Mucosa of descending colon (tissue), 3 donors: ENCODE measurements around the gene ZNF492. TPM values are rescaled to one million over a fixed set of nuclear protein-coding genes. Genes with fewer than 3 reads are reported as not detected.

Experiments
- ATAC-seq: fragments of 200-7000 bp; cut with Tn5 transposase; one replicate; pipeline ENCODE4 v1.9.1; 2020; ENCODE audit warnings: mild to moderate bottlenecking, moderate library complexity
- DNase-seq, 3 donors: peaks; one replicate each; pipeline ENCODE4 v3.0.0-alpha.2; 2020
- H3K36me3 ChIP-seq: fragments of 200-600 bp; one replicate; pipeline ENCODE4 v1.8.0; 2021; ENCODE audit warnings: low read depth, mild to moderate bottlenecking
- H3K4me1 ChIP-seq: fragments of 200-600 bp; one replicate; pipeline ENCODE4 v1.8.0; 2021; ENCODE audit warnings: low read depth, mild to moderate bottlenecking
- H3K4me3 ChIP-seq: fragments of 200-600 bp; one replicate; pipeline ENCODE4 v1.8.0; 2021; ENCODE audit warnings: mild to moderate bottlenecking
- H3K9me3 ChIP-seq: fragments of 200-600 bp; one replicate; pipeline ENCODE4 v1.8.0; 2021; ENCODE audit warnings: mild to moderate bottlenecking
- CTCF ChIP-seq: fragments of 200-600 bp; IDR thresholded peaks from one replicate; pipeline ENCODE4 v1.8.0; 2022; ENCODE audit warnings: antibody characterized with exemption, mild to moderate bottlenecking
- intact Hi-C, 2 donors: fragments of 100-400 bp; cut with DNase I in 1 of 2; cut with micrococcal nuclease in 1 of 2; formaldehyde crosslinking; loops; one replicate each; pipeline versions ENCODE4 v1.11.0 to v1.11.1; 2022; cut with DNase I, micrococcal nuclease
- total RNA-seq, 3 donors: library from RNA; stranded (reverse); fragmentation: NEBNext Ultra II Directional in 2 of 3; extraction: Animal tissue kit (Norgen Biotek cat#: 25700) in 2 of 3; gene quantifications; one replicate each; pipeline versions ENCODE4 v1.2.1 to v1.2.4, GENCODE V29; 2021 to 2023
- donor health status: DM: no; HTN: no; CAD: no; lungs with moderate emphysema.
- donor health status: DM: no; HTN: no; CAD: no.
- donor health status: DM: no; HTN: yes; CAD: no.

Gene ZNF492
- total RNA-seq, 3 donors from 2014 or later, result 0.07 to 0.61 (median 0.19) TPM

- Histone ChIP-seq H3K9me3 (peaks cover 54% of the 10 kb centered on the region), H3K4me3 (no peak overlapping the region), H3K4me1 (no peaks in the 10 kb centered on the region), H3K36me3 (no peaks in the 10 kb centered on the region)
- ATAC-seq (no peak), DNase-seq (no peak)
- no peak for TF ChIP-seq CTCF
- intact Hi-C loops, result no loop called here
Measured at GRCh38 chr19:22602631-22603272, 31.4 kb upstream of the ZNF492 start.

GRCh38 chr19:22603518-22604440, 30.3 kb upstream of the ZNF492 start:
- Histone ChIP-seq H3K36me3 (no peaks in the 10 kb centered on the region), H3K9me3 (peaks cover 52% of the 10 kb centered on the region), H3K4me3 (no peak overlapping the region), H3K4me1 (no peaks in the 10 kb centered on the region)
- no peak for ATAC-seq
- intact Hi-C loops, result no loop called here
- no peak for TF ChIP-seq CTCF
- no peak for DNase-seq

- ATAC-seq (no peak), DNase-seq (no peak)
- H3K4me3 ChIP-seq, result no peak overlapping the region
- no peaks in the 10 kb centered on the region for H3K4me1 ChIP-seq
- no peak for TF ChIP-seq CTCF
- peaks cover 47% of the 10 kb centered on the region for H3K9me3 ChIP-seq
- intact Hi-C loops, result no loop called here
- no peaks in the 10 kb centered on the region for H3K36me3 ChIP-seq
Measured at GRCh38 chr19:22604571-22605274, 29.4 kb upstream of the ZNF492 start.

GRCh38 chr19:22605275-22606211, 28.6 kb upstream of the ZNF492 start:
- DNase-seq (no peak), ATAC-seq (no peak)
- no peak for TF ChIP-seq CTCF
- intact Hi-C loops, result no loop called here
- H3K9me3 ChIP-seq, result peaks cover 39% of the 10 kb centered on the region
- no peaks in the 10 kb centered on the region for H3K4me1 ChIP-seq
- H3K4me3 ChIP-seq, result no peak overlapping the region
- no peaks in the 10 kb centered on the region for H3K36me3 ChIP-seq

GRCh38 chr19:22606212-22606553, 27.9 kb upstream of the ZNF492 start:
- ATAC-seq, result no peak
- H3K4me1 ChIP-seq, result no peaks in the 10 kb centered on the region
- H3K36me3 ChIP-seq, result no peaks in the 10 kb centered on the region
- peaks cover 33% of the 10 kb centered on the region for H3K9me3 ChIP-seq
- no peak overlapping the region for H3K4me3 ChIP-seq
- no peak for TF ChIP-seq CTCF
- no peak for DNase-seq
- intact Hi-C loops, result no loop called here
